IMR-90 (cell line): ENCODE measurements around the gene PRSS1. TPM values are rescaled to one million over a fixed set of nuclear protein-coding genes. Genes with fewer than 3 reads are reported as not detected.
"Not testable (repeated sequence)": the region's sequence is repeated elsewhere in the genome, so short reads cannot be mapped to it uniquely, and the experiment has no call there.

Experiments used
- ATAC-seq: fragments of 200-7000 bp; cut with Tn5 transposase; 2 replicates; pipeline ENCODE4 v1.9.1; 2020; ENCODE audit warnings: low read depth, mild to moderate bottlenecking, moderate library complexity
- BruUV-seq: library from RNA; stranded (reverse); fragments of 400-500 nt; replicated peaks from 2 replicates; lab custom pipeline; 2021; lab: Mats Ljungman, UMichigan
- CTCF ChIA-PET: fragments of 300-600 bp; formaldehyde crosslinking; extraction: SDS; loops from one replicate; lab custom pipeline; 2021; ENCODE audit warnings: antibody characterized with exemption; lab: Yijun Ruan, JAX
- POLR2A ChIA-PET: fragments of 300-600 bp; sonication (Branson Sonifier 250); formaldehyde crosslinking; loops from one replicate; lab custom pipeline; 2022; ENCODE audit warnings: antibody characterized with exemption; ENCODE audit not compliant: unreplicated experiment; lab: Charles Lee
- DNase-seq: peaks from one replicate; pipeline ENCODE4 v3.0.0; 2013
- H2AFZ ChIP-seq: replicated peaks from 2 replicates; pipeline ENCODE3; 2013; ENCODE audit warnings: low read length, mild to moderate bottlenecking; ENCODE audit not compliant: poor library complexity
- H2AK5ac ChIP-seq: 2 replicates; pipeline ENCODE4 v1.6.1; 2013; ENCODE audit warnings: low read depth, low read length, inconsistent platforms
- H2AK9ac ChIP-seq: replicated peaks from 2 replicates; pipeline ENCODE3; 2013; ENCODE audit warnings: mild to moderate bottlenecking, low read depth, low read length, moderate library complexity; ENCODE audit not compliant: poor library complexity
- H2BK120ac ChIP-seq: 2 replicates; pipeline ENCODE4 v1.6.1; 2013; ENCODE audit warnings: low read depth, low read length, inconsistent platforms
- H2BK15ac ChIP-seq: 3 replicates; pipeline ENCODE4 v1.6.1; 2013; ENCODE audit warnings: low read depth, low read length, inconsistent platforms
- H2BK20ac ChIP-seq: 2 replicates; pipeline ENCODE4 v1.6.1; 2013; ENCODE audit warnings: low read depth, mild to moderate bottlenecking, inconsistent platforms, low read length, moderate library complexity
- H2BK5ac ChIP-seq: 2 replicates; pipeline ENCODE4 v1.6.1; 2013; ENCODE audit warnings: mild to moderate bottlenecking, low read depth, low read length, inconsistent platforms; ENCODE audit not compliant: poor library complexity, severe bottlenecking
- H3K14ac ChIP-seq: replicated peaks from 2 replicates; pipeline ENCODE4 v1.6.1; 2013; ENCODE audit warnings: low read depth, low read length, inconsistent platforms
- H3K18ac ChIP-seq: 2 replicates; pipeline ENCODE4 v1.6.1; 2013; ENCODE audit warnings: low read depth, low read length, control low read depth
- H3K23ac ChIP-seq: 2 replicates; pipeline ENCODE4 v1.6.1; 2013; ENCODE audit warnings: low read depth, low read length, inconsistent platforms
- H3K27ac ChIP-seq: 2 replicates; pipeline ENCODE4 v1.5.1; 2013; ENCODE audit warnings: mild to moderate bottlenecking, control low read depth, low read length; ENCODE audit not compliant: insufficient read depth
- H3K27me3 ChIP-seq: 2 replicates; pipeline ENCODE4 v1.6.1; 2013; ENCODE audit warnings: low read length; ENCODE audit not compliant: control insufficient read depth, insufficient read depth
- H3K36me3 ChIP-seq: 2 replicates; pipeline ENCODE4 v1.6.1; 2013; ENCODE audit warnings: low read length, mixed read lengths; ENCODE audit not compliant: control insufficient read depth, insufficient read depth
- H3K4ac ChIP-seq: 2 replicates; pipeline ENCODE4 v1.6.1; 2013; ENCODE audit warnings: low read depth, low read length, inconsistent platforms
- H3K4me1 ChIP-seq: 2 replicates; pipeline ENCODE4 v1.6.1; 2013; ENCODE audit warnings: low read length, mixed read lengths; ENCODE audit not compliant: control insufficient read depth, insufficient read depth
- H3K4me2 ChIP-seq: 2 replicates; pipeline ENCODE4 v1.6.1; 2013; ENCODE audit warnings: low read depth, mild to moderate bottlenecking, control low read depth, low read length, moderate library complexity
- H3K4me3 ChIP-seq: 2 replicates; pipeline ENCODE4 v1.5.1; 2013; ENCODE audit warnings: low read depth, mild to moderate bottlenecking, control low read depth, low read length, moderate library complexity; ENCODE audit not compliant: insufficient read depth
- H3K56ac ChIP-seq: 2 replicates; pipeline ENCODE4 v1.6.1; 2013; ENCODE audit warnings: low read length, inconsistent platforms; ENCODE audit not compliant: insufficient read depth; ENCODE audit errors: extremely low read depth
- H3K79me1 ChIP-seq, 2 experiments: 2 replicates each; pipeline ENCODE4 v1.6.1; 2013; ENCODE audit warnings: low read length in 2 of 2, inconsistent platforms in 1 of 2, low read depth in 1 of 2
- H3K9ac ChIP-seq: 2 replicates; pipeline ENCODE4 v1.6.1; 2013; ENCODE audit warnings: low read depth, low read length, control low read depth
- H3K9me1 ChIP-seq: 2 replicates; pipeline ENCODE4 v1.6.1; 2013; ENCODE audit warnings: low read length, inconsistent platforms; ENCODE audit not compliant: insufficient read depth
- H3K9me3 ChIP-seq: 2 replicates; pipeline ENCODE4 v1.6.1; 2013; ENCODE audit warnings: low read length; ENCODE audit not compliant: control insufficient read depth, insufficient read depth
- H4K20me1 ChIP-seq: 2 replicates; pipeline ENCODE4 v1.6.1; 2013; ENCODE audit warnings: low read length, inconsistent platforms; ENCODE audit not compliant: insufficient read depth
- H4K5ac ChIP-seq: 2 replicates; pipeline ENCODE4 v1.6.1; 2013; ENCODE audit warnings: mild to moderate bottlenecking, low read depth, low read length, control low read depth
- H4K8ac ChIP-seq, 2 experiments: 2 replicates each; pipeline ENCODE4 v1.6.1; 2013; ENCODE audit warnings: low read depth in 2 of 2, low read length in 2 of 2, control low read depth in 1 of 2, inconsistent platforms in 1 of 2
- H4K91ac ChIP-seq: 2 replicates; pipeline ENCODE4 v1.6.1; 2013; ENCODE audit warnings: low read depth, low read length, inconsistent platforms; ENCODE audit not compliant: insufficient read depth
- dilution Hi-C: fragments of 300-500 bp; cut with HindIII; formaldehyde crosslinking; loops from one replicate; pipeline ENCODE4 v1.14.3; 2018; ENCODE audit warnings: low sequenced_read_pairs; ENCODE audit not compliant: unreplicated experiment
- in situ Hi-C: fragments of 300-500 bp; cut with MboI; formaldehyde crosslinking; loops from 3 replicates; pipeline ENCODE4 v1.14.3; 2019; ENCODE audit warnings: low sequenced_read_pairs, inconsistent platforms, mixed read lengths
- intact Hi-C: fragments of 100-400 bp; cut with micrococcal nuclease; formaldehyde crosslinking; loops from 2 replicates; pipeline ENCODE4 v1.10.0; 2022
- polyA plus RNA-seq, 3 experiments: library from polyadenylated mRNA; depleted of rRNA; stranded (reverse); fragments of >200 nt; gene quantifications; 2 replicates each; pipeline ENCODE4 v1.2.3, GENCODE V29; 2012; ENCODE audit warnings: low replicate concordance in 1 of 3
- total RNA-seq: library from RNA; depleted of rRNA; stranded (reverse); fragments of >200 nt; gene quantifications from 2 replicates; pipeline ENCODE4 v1.2.3, GENCODE V29; 2012

Gene PRSS1
- total and polyA plus RNA-seq, 2 of the 4 experiments (the other 2 are of a cell fraction) = not detected

DNA sequence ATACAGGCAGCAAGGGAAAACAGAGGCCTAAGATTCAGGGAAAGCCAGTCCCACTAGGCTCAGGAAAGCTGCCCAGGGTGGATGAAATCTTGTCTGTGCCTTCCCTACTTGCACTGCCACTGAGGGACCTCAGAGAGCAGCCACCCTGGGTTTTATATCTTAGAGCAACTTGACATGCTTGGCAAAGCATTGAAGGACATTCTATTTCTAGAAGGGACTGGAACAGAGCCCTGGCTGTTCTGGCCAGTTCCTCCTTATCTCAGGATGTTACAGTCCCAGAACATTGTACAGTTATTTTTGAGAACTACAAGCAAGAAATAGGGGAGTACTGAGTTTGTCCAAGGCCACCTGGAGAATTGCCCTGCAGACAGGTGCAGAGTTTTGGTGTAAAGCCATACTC is 7.3 kb upstream of the PRSS1 start:
- H2BK20ac ChIP-seq, H3K56ac ChIP-seq, CTCF ChIA-PET, dilution Hi-C loops, H3K4me3 ChIP-seq, H3K9me1 ChIP-seq, POLR2A ChIA-PET, intact Hi-C loops, H3K4me1 ChIP-seq, H4K5ac ChIP-seq, H3K23ac ChIP-seq, H3K9me3 ChIP-seq, H4K20me1 ChIP-seq, H2AK9ac ChIP-seq, H2AK5ac ChIP-seq, H3K36me3 ChIP-seq, H2BK15ac ChIP-seq, H3K14ac ChIP-seq, H3K4ac ChIP-seq, H2BK120ac ChIP-seq, BruUV-seq, H4K91ac ChIP-seq, H3K27me3 ChIP-seq, H2AFZ ChIP-seq, DNase-seq, H3K79me1 ChIP-seq, H3K18ac ChIP-seq, H4K8ac ChIP-seq, H3K9ac ChIP-seq, ATAC-seq, H2BK5ac ChIP-seq, H3K27ac ChIP-seq, in situ Hi-C loops, H3K4me2 ChIP-seq: not testable (repeated sequence)
